Adipose tissue (tissue), 3 donors: Measurements from ENCODE around the gene CXCL1. TPM values are rescaled to one million over a fixed set of nuclear protein-coding genes. Genes with fewer than 3 reads are reported as not detected.

Experiments used
- H3K27ac ChIP-seq: one replicate; pipeline ENCODE4 v1.5.1; 2013; ENCODE audit warnings: low read depth, low read length
- WGBS, 3 donors: extraction: QIAGEN DNeasy Blood & Tissue Kit; methylation state at CpG; one replicate each; pipeline ENCODE4 v1.1.7; 2013; 5-methylcytosine and 5-hydroxymethylcytosine counted together
- polyA plus RNA-seq, 3 donors: library from polyadenylated mRNA; stranded (reverse); fragments of 200-250 nt; gene quantifications; one replicate each; pipeline ENCODE4 v1.2.3, GENCODE V29; 2013
- donor health status: healthy with polysubstance abuse.
- donor health status: Bipolar disorder and iron deficiency.
- donor health status: healthy.

CXCL1 gene
- polyA plus RNA-seq, 3 donors, result 4.4 to 277 (median 6.7) TPM

DNA sequence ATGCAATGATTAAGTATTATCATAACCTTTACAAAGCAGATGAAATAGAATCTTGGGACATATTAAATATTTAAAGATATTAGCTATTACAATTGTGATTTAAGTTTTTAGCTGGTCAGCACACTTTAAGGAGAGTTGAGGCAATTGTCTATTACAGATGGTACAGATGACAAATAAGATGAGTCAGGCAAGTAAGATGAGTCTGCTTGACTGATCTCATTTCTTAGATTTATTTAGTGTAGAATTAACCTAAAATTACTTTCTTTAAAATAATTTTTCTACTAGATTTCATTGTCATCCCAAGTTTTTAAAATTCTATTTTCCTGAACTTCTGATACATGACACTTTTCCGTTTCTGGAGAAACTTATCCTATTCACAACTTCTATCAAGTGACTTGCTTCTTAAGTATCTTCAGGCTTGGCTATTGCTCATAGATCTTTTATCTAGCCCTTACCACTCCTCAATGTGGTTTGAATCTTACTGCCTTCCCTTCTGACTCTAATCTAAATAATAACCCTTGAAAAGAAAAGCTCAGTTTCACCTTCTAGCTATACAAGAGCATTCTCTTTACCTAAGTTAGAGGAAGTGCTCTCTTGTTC is 32.9 kb downstream of the CXCL1 start:
- 79 to 93% (median 86%) methylated on average over 1 of the region's 1 CpG for WGBS, 3 donors
- H3K27ac ChIP-seq, result no peak overlapping the region

DNA sequence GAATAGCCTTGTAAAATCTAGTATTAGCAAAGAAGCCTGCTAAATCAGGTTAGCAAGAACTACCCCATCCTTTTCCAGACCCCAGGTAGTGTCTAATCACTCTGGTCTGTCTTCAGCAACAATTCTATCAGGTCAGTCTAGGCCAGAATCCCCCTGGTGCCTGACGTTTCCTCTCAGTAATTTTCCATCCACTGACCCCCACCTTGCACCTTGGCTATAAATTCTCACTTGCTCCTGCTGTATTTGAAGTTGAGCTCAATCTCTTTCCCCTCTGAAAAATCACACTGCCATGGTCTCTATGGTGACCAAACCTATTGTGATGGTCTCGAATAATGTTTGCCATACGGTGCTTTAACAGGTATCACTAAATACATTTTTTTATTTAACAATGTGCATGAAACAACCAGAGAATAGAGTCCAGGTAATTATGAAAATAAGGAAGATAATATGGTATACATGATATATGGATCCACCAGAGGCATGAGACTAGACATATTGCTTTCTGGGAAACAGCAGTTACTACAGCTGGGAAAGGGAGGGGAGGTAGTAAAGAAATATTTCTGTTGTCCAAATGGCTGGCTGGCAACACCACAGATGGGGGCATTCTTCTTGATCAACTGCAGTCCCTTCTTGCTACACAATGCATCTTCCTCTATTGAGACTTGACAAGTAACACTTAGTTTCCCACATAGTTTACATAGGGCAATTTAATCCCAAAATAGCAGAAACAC is 33.8 kb downstream of the CXCL1 start:
- WGBS, 3 donors, result 75 to 90% (median 88%) methylated on average over 3 of the region's 3 CpGs
- no peak overlapping the region for H3K27ac ChIP-seq

DNA sequence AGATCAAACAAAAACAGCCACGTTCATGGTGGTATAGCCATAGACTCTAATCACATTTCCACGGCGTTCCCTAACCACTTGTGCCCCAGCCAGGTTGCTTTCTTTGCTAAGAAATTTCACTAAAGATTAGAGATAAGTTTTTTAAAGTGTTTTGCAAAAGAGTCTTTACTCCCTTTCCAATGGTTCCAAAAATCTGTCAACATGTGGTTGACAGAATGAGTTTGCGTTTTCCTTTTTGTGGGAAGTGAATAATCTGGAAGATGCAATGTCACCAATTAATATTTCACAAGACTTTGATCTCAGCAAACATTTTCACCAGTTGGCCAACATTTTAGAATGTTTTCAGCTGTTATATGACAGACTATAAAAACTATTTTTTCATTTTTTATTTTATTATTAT is 35.3 kb downstream of the CXCL1 start:
- WGBS, 3 donors, result 17 to 34% (median 22%) methylated on average over 4 of the region's 4 CpGs
- no peak overlapping the region for H3K27ac ChIP-seq

DNA sequence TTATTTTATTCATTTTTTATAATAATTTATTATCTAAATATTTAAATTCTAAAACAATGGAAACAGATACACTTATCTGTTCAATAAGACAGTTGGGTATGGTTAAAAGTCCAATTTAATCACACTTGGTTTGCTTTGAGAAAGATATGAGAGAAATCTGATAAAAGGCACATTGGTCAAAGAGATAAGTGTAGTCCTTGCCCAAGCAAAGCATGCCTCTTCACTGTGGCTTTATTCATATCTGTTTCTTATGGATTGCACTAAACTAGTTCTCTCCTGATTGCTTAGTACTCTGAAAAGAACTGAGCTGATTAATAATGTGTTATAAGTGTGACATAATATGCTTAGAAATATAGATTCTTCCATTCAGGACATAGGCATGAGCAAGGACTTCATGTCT is 39.8 kb downstream of the CXCL1 start:
- H3K27ac ChIP-seq, result no peak overlapping the region

DNA sequence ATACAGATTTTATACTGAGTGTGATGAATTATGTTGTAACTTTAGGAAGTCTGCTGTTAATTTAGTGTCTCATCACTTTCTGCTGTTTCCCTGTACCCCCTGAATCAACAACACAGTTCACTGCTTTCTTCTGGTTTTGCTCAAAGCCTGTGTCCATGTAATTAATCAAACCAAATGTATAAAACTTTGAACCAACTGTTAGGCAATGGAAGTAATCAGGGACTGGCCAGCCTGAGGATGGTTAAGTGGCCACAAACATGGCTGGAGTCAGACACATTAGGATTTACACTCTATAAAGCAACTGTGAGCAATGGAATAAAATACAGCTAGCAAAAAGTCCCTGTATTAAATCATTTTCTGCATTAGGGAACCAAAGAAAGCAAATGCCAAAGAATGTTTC is 42.6 kb downstream of the CXCL1 start:
- H3K27ac ChIP-seq, result no peak overlapping the region

DNA sequence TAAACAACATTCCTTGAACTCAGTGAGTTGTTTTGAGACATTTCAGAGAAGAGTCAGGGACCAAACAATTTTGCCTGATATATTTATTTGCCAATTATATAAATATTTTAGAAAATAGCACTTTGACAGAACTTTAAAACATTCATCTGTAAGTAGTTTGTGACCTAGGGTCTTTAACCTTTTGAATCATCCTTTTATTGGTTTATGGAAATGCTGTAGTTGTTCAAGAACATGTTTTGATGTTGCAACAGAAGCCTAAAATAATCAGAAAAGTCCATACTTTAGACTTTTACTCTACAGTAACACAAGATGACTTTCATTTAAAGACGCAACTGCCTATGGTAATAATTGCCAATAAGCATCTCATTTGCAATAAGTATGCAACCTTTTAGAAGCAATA is 43.0 kb downstream of the CXCL1 start:
- no peak overlapping the region for H3K27ac ChIP-seq
- WGBS, 3 donors, result 0 to 48% (median 0%) methylated on average over 1 of the region's 1 CpG

DNA sequence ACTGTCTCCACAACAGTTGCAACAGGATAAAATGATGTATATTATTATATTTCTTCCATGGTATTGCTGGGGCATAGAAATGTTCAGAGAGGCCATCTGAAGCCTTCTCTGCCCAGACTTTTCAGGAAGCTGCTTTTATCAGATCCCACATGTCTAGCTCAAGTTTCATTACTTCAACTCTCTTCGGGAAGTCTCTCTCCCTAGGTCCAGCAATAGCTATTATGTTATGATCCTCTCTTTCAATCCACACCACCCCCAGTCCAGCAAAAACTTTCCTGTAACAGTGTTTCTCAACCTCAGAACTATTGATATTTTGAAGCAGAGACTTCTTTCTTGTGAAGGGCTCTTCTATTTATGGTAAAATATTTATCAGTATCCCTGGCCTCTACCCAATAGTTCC is 44.9 kb downstream of the CXCL1 start:
- 72 to 76% (median 75%) methylated on average over 1 of the region's 1 CpG for WGBS, 3 donors

DNA sequence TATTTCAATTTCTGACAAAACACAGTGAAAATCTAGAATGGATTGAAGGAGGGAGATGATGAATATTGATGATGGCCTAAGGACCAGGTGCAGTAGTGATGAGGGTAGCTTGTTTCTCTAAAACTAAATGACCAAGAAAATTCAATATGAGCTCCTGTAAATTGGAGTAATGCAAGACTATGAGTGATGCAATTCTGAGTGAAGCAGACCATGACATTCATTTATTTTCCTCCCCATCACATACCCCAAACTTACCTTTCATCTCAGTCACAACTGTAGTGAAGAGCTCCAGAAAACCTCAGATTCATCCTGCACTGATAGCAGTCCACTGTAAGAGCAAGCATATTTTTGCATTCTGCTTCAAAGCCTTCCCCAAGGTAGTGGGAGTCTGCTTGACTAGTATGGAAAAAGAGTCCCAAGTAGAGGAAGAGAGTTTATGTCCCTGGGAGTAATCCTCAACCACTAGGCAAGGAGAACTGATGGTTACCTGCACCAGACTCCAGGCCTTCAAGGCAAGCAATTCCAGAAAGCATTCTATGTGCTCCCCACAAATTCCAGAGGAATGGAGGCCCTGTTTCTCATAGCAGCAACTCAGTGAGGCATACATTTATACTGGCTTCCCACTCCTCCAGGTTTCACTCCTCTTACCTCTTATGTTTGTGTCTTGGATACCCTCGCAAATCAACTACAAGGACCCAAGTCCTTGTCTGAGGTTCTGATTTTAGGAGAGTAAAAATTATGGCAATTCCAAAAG is 47.2 kb downstream of the CXCL1 start:
- no peak overlapping the region for H3K27ac ChIP-seq
- 90 to 100% (median 98%) methylated on average over 1 of the region's 1 CpG for WGBS, 3 donors

More for the DNA sequence above, 44.9 kb downstream of the CXCL1 start:
- no peak overlapping the region for H3K27ac ChIP-seq

DNA sequence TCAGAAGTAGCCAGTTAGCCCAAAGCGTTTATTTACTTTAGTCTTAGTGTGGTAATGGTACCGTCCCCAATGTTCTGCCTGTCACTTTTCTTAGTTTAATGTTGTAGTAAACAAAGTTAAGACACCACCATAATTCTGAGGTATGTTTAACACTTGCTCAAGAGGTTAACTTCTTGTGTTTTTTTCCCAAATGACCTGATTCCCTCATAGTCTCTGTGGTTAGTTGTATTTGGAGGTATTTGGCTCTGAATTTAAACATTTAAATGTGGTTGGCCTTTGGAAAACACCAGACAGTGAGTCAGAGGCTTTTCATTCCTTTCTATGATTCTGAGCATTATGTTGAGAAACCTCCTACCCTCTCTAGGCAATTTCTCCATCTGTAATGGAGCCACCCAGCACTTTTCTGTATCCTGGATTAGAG is 47.9 kb downstream of the CXCL1 start:
- WGBS, 3 donors, result 76 to 90% (median 84%) methylated on average over 2 of the region's 2 CpGs
- H3K27ac ChIP-seq, result no peak overlapping the region

DNA sequence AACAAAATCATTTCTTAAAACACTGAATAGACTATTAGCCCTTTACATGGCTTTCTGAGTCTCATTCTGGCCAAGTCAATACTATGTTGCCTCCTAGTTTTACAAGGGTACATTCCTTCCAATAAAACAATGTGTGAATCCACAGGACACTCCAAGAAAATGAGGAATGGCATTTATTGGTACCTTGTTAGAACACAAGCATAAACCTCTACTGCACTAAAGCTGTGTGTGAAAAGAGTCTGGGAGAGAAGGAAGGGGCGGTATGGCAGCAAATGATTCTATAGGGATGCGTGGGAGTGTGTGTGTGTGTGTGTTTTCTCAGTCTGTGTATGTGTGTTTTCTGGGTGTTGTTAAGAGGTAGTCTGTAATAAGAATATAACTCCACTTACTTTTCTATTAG is 48.9 kb downstream of the CXCL1 start:
- 87 to 95% (median 88%) methylated on average over 2 of the region's 2 CpGs for WGBS, 3 donors
- H3K27ac ChIP-seq, result no peak overlapping the region

DNA sequence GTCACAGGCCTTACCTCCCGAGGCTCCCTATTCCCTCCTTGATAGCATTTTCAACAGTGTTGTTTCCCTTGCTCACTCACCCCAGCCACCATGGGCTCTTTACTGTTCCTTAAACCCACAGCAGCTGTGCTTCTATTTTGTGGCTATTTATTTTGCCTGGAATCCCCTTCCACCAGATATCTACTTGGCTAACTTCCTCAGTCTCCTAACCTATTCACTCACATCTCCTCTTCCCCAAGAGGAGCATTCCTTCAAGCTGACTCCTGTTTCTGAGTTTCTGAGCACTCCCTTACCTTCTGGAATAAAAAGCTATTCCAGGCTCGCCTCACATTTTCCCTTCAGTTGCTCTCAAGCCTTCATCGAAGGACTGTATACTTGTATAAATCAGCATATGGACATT is 50.5 kb downstream of the CXCL1 start:
- H3K27ac ChIP-seq, result no peak overlapping the region
- 88 to 92% (median 89%) methylated on average over 3 of the region's 3 CpGs for WGBS, 3 donors

Other genes with a start within 250 kb of the CXCL1 start
- gene RASSF6, start 249.0 kb upstream of the CXCL1 start, polyA plus RNA-seq, result 1 to 10 TPM in 2 of 3 donors, under 1 TPM in 1; 0.11 to 3.8 (median 1.1) TPM
- gene CXCL8, start 128.8 kb upstream of the CXCL1 start, polyA plus RNA-seq, result 10 to 100 TPM in 2 of 3 donors, 1 to 10 TPM in 1; 1.6 to 91.7 (median 15.2) TPM
- 10 to 100 TPM in 1 of 3 donors, 1 to 10 TPM in 1, under 1 TPM in 1; 0.79 to 13.9 (median 1.1) TPM for gene CXCL6, start 32.7 kb upstream of the CXCL1 start, polyA plus RNA-seq
- gene PF4V1, start 16.1 kb upstream of the CXCL1 start, polyA plus RNA-seq, result not detected
- gene PF4, start 112.6 kb downstream of the CXCL1 start, polyA plus RNA-seq, result 1 to 10 TPM in 1 of 3 donors, under 1 TPM in 2; 0.31 to 1.1 (median 0.67) TPM
- gene PPBP, start 118.8 kb downstream of the CXCL1 start, polyA plus RNA-seq, result 1 to 10 TPM in 1 of 3 donors, under 1 TPM in 1, not detected in 1; 0.62 to 4.4 TPM
- 1 to 10 TPM in 1 of 3 donors, under 1 TPM in 2; 0.06 to 5.4 (median 0.34) TPM for gene CXCL5, start 129.3 kb downstream of the CXCL1 start, polyA plus RNA-seq
- gene CXCL3, start 169.3 kb downstream of the CXCL1 start, polyA plus RNA-seq, result 10 to 100 TPM in 1 of 3 donors, 1 to 10 TPM in 1, under 1 TPM in 1; 0.86 to 63.6 (median 4.4) TPM
- 100 to 1,000 TPM in 1 of 3 donors, 10 to 100 TPM in 2; 32.6 to 314 (median 78.2) TPM for gene CXCL2, start 229.8 kb downstream of the CXCL1 start, polyA plus RNA-seq